GM12878 (cell line): Measurements from ENCODE around the gene LRRC4B. TPM values are rescaled to one million over a fixed set of nuclear protein-coding genes. Genes with fewer than 3 reads are reported as not detected.

ENCODE experiments used
- ATAC-seq: fragments of 200-7000 bp; cut with Tn5 transposase; 3 replicates; pipeline ENCODE4 v1.9.1; 2020; ENCODE audit warnings: mild to moderate bottlenecking, moderate library complexity
- BruUV-seq: library from RNA; stranded (reverse); fragments of 400-500 nt; replicated peaks from 2 replicates; lab custom pipeline; 2021; lab: Mats Ljungman, UMichigan
- CTCF ChIA-PET: fragments of 300-600 bp; sonication (Branson Sonifier 250); formaldehyde crosslinking; extraction: SDS; loops from one replicate; lab custom pipeline; 2021; ENCODE audit warnings: inconsistent platforms; lab: Yijun Ruan, JAX
- POLR2A ChIA-PET: fragments of 350-600 bp; formaldehyde crosslinking; extraction: SDS; loops from one replicate; lab custom pipeline; 2021; ENCODE audit warnings: inconsistent platforms; lab: Charles Lee
- RAD21 ChIA-PET: fragments of 300-600 bp; sonication (Branson Sonifier 250); formaldehyde crosslinking; loops from one replicate; lab custom pipeline; 2023; ENCODE audit warnings: antibody characterized with exemption; ENCODE audit not compliant: unreplicated experiment; lab: Charles Lee
- SMC1A ChIA-PET: fragments of 300-600 bp; sonication (Branson Sonifier 250); formaldehyde crosslinking; loops from one replicate; lab custom pipeline; 2023; ENCODE audit not compliant: unreplicated experiment, uncharacterized antibody; lab: Charles Lee
- DNase-seq: peaks from one replicate; pipeline ENCODE4 v3.0.0-alpha.2; 2011; ENCODE audit warnings: low read depth, low spot score
- FAIRE-seq: peaks from 3 replicates; lab custom pipeline; 2011; peaks lifted over from hg19 to GRCh38; lab: Jason Lieb, UNC
- H2AFZ ChIP-seq: 2 replicates; pipeline ENCODE4 v1.6.0; 2011; ENCODE audit warnings: low read depth, low read length, control low read depth; ENCODE audit not compliant: control insufficient read depth
- H3K27ac ChIP-seq: 2 replicates; pipeline ENCODE4 v1.5.1; 2011; ENCODE audit warnings: control low read depth; ENCODE audit not compliant: control insufficient read depth, insufficient read depth
- H3K27me3 ChIP-seq, 2 experiments: replicated peaks in 1 of 2; 2 replicates each; pipeline versions ENCODE4 v1.6.0 to v1.6.1; 2011; ENCODE audit warnings: low read length in 1 of 2; ENCODE audit not compliant: control insufficient read depth in 2 of 2, insufficient read depth in 2 of 2
- H3K36me3 ChIP-seq, 2 experiments: 2 replicates each; pipeline ENCODE4 v1.5.1; 2011; ENCODE audit warnings: low read length in 1 of 2; ENCODE audit not compliant: control insufficient read depth in 2 of 2, insufficient read depth in 2 of 2
- H3K4me1 ChIP-seq: 2 replicates; pipeline ENCODE4 v1.6.1; 2011; ENCODE audit warnings: mild to moderate bottlenecking, low read length, moderate library complexity, mixed read lengths; ENCODE audit not compliant: control insufficient read depth, insufficient read depth
- H3K4me2 ChIP-seq: 2 replicates; pipeline ENCODE4 v1.6.0; 2011; ENCODE audit warnings: control low read depth; ENCODE audit not compliant: control insufficient read depth, insufficient read depth
- H3K4me3 ChIP-seq: fragments of 200-600 bp; sonication (generic); 2 replicates; pipeline ENCODE4 v1.5.1; 2016
- H3K79me2 ChIP-seq: 2 replicates; pipeline ENCODE4 v1.6.0; 2011; ENCODE audit warnings: low read length; ENCODE audit not compliant: control insufficient read depth, insufficient read depth
- H3K9ac ChIP-seq: 2 replicates; pipeline ENCODE4 v1.8.0; 2011; ENCODE audit warnings: low read length, control low read depth, mixed read lengths; ENCODE audit not compliant: control insufficient read depth, insufficient read depth
- H3K9me3 ChIP-seq: replicated peaks from 3 replicates; pipeline ENCODE4 v1.5.1; 2011; ENCODE audit warnings: mild to moderate bottlenecking, low read length; ENCODE audit not compliant: control insufficient read depth, insufficient read depth
- H4K20me1 ChIP-seq: 2 replicates; pipeline ENCODE4 v1.6.0; 2011; ENCODE audit not compliant: control insufficient read depth, insufficient read depth
- EGR1 ChIP-seq, 2 experiments: IDR thresholded peaks; 1 replicate in 1 of 2; 2 replicates in 1 of 2; pipeline ENCODE4 v1.6.1; 2011 to 2012; ENCODE audit warnings: low read depth in 2 of 2, low read length in 2 of 2, borderline replicate concordance in 1 of 2, mild to moderate bottlenecking in 1 of 2, moderate library complexity in 1 of 2
- ESRRA ChIP-seq: IDR thresholded peaks from 2 replicates; pipeline ENCODE4 v1.6.1; 2012; ENCODE audit warnings: mild to moderate bottlenecking, low read length, improper control_type of control experiment
- POLR2A ChIP-seq: IDR thresholded peaks from 2 replicates; pipeline ENCODE4 v1.6.1; 2011; ENCODE audit warnings: low read depth, mild to moderate bottlenecking, low read length
- SUZ12 ChIP-seq: fragments of 200-600 bp; sonication (generic); IDR thresholded peaks from one replicate; pipeline ENCODE4 v1.6.1; 2018; ENCODE audit warnings: antibody characterized with exemption, mild to moderate bottlenecking; ENCODE audit not compliant: unreplicated experiment
- ZZZ3 ChIP-seq: IDR thresholded peaks from 2 replicates; pipeline ENCODE4 v1.6.1; 2011; ENCODE audit warnings: low read depth; ENCODE audit not compliant: control insufficient read depth, insufficient read length
- WGBS: methylation state at CpG from one replicate; pipeline ENCODE4 v1.1.6; 2016; ENCODE audit warnings: low lambda C conversion rate; ENCODE audit not compliant: insufficient replicate concordance, insufficient coverage; ENCODE audit errors: missing lambda C conversion rate; 5-methylcytosine and 5-hydroxymethylcytosine counted together
- in situ Hi-C: fragments of 300-500 bp; cut with MboI; formaldehyde crosslinking; loops from 9 replicates; pipeline ENCODE4 v1.14.3; 2018; ENCODE audit warnings: mixed read lengths
- intact Hi-C: fragments of 100-400 bp; cut with micrococcal nuclease; formaldehyde crosslinking; loops from one replicate; pipeline ENCODE4 v1.14.2; 2022; ENCODE audit not compliant: unreplicated experiment
- polyA plus RNA-seq, 11 experiments: library from polyadenylated mRNA; depleted of rRNA in 4 of 11; unstranded in 6 of 11; stranded (reverse) in 5 of 11; fragments of >200 nt; fragmentation: Nextera tagmentation in 4 of 11; fragmentation: Illumina TruSeq in 1 of 11; extraction: Ambion mirVana in 4 of 11; extraction: Trizol in 1 of 11; gene quantifications; 1 replicate in 1 of 11; 2 replicates in 10 of 11; pipeline versions ENCODE4 v1.2.1 to v1.2.3, GENCODE V29; 2011 to 2016; ENCODE audit warnings: inconsistent platforms in 2 of 11, missing spikeins in 2 of 11, low read depth in 1 of 11
- total RNA-seq, 4 experiments: library from RNA; depleted of rRNA in 3 of 4; stranded (reverse); fragments of >200 nt in 3 of 4; fragmentation: Illumina TruSeq in 1 of 4; extraction: Trizol in 1 of 4; gene quantifications; 2 replicates each; pipeline versions ENCODE4 v1.2.1 to v1.2.3, GENCODE V29; 2013 to 2021
- TF ChIP-seq, protein P1 (sequence below): IDR thresholded peaks from 2 replicates; pipeline ENCODE4 v1.6.1; 2011; ENCODE audit warnings: borderline replicate concordance, low read depth, mild to moderate bottlenecking, moderate library complexity, low read length; ENCODE audit not compliant: insufficient read depth, poor library complexity, severe bottlenecking

LRRC4B gene
- total and polyA plus RNA-seq, 10 of the 15 experiments (the other 5 are each of a cell fraction or from before 2014, with no cell fraction given): 0.14 TPM; not detected in 9

DNA sequence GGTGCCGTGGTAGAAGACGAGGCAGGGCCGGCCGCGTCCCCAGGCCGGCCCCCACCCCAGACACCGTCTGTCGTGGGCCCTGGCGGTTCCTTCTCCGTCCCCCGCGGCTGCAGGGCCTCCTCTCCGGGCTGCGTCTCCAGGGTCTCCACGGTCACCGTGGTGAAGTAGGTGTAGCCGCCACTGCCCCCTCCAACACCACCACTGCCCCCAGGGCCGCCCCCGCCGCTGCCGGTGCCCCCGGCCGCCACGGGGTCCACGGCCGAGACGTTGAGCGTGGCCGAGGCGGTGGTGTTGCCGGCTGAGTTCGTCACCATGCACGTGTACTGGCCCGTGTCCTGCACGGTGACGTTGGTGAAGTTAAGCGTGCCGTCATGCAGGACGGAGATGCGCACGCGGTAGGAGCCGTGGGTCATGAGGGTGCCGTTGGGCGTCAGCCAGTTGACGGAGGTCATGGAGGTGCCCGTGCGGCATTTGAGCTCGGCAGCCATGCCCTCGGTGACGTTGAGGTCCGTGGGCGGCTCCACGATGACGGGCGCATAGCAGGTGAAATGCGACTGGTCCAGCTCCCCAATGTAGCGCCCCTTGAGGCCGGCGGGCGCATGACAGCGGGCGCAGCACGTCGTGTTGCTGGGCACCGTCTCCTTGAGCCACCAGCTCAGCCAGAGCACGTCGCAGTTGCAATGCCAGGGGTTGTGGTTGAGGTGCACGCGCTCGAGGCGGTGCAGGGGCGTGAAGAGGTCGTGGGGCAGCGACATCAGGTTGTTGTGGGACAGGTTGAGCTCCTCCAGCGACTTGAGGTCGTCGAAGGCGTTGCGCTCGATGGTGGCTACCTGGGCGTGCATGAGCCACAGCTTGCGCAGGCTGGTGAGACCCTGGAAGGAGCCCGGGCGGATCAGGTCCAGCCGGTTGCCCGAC, 49.9 kb downstream of the LRRC4B start:
- in situ Hi-C loops: no loop called here
- SMC1A ChIA-PET: no interaction called here
- Histone ChIP-seq H2AFZ (no peak overlapping the region), H4K20me1 (no peaks in the 10 kb centered on the region), H3K36me3 (no peaks in the 10 kb centered on the region), H3K4me3 (no peak overlapping the region), H3K4me2 (no peak overlapping the region), H3K9me3 (no peaks in the 10 kb centered on the region), H3K27me3 (no peaks in the 10 kb centered on the region), H3K79me2 (no peaks in the 10 kb centered on the region), H3K9ac (no peak overlapping the region), H3K4me1 (no peaks in the 10 kb centered on the region), H3K27ac (no peak overlapping the region)
- intact Hi-C loops: no loop called here
- BruUV-seq: no TSS peak
- FAIRE-seq (no peak), ATAC-seq (no peak), DNase-seq (no peak)
- TF ChIP-seq EGR1 (IDR thresholded peaks at IDR 0.05; ENCODE audit: borderline replicate concordance in 1 of 2, low read depth in 2 of 2, low read length in 2 of 2) (no peak), SUZ12 (no peak), ZZZ3 (no peak), POLR2A (peak; percentile 47; the same call in 1 of the 2 replicates), ESRRA (no peak)
- TF ChIP-seq, protein P1, sequence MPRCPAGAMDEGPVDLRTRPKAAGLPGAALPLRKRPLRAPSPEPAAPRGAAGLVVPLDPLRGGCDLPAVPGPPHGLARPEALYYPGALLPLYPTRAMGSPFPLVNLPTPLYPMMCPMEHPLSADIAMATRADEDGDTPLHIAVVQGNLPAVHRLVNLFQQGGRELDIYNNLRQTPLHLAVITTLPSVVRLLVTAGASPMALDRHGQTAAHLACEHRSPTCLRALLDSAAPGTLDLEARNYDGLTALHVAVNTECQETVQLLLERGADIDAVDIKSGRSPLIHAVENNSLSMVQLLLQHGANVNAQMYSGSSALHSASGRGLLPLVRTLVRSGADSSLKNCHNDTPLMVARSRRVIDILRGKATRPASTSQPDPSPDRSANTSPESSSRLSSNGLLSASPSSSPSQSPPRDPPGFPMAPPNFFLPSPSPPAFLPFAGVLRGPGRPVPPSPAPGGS: no peak
- RAD21 ChIA-PET: no interaction called here
- POLR2A ChIA-PET: no interaction called here
- 91% methylated on average over 71 of the region's 87 CpGs for WGBS
- CTCF ChIA-PET: no interaction called here
